HG03378 (cell line): ENCODE results near the gene FLOT2.
"Not testable (repeated sequence)": the region's sequence is repeated elsewhere in the genome, so short reads cannot be mapped to it uniquely, and the experiment has no call there.

Experiments
- ATAC-seq: cut with Tn5 transposase; IDR thresholded peaks from one replicate; pipeline ENCODE4 v1.9.1; 2021; ENCODE audit warnings: mild to moderate bottlenecking, moderate library complexity; ENCODE audit not compliant: unreplicated experiment

The FLOT2 gene, protein sequence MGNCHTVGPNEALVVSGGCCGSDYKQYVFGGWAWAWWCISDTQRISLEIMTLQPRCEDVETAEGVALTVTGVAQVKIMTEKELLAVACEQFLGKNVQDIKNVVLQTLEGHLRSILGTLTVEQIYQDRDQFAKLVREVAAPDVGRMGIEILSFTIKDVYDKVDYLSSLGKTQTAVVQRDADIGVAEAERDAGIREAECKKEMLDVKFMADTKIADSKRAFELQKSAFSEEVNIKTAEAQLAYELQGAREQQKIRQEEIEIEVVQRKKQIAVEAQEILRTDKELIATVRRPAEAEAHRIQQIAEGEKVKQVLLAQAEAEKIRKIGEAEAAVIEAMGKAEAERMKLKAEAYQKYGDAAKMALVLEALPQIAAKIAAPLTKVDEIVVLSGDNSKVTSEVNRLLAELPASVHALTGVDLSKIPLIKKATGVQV

DNA sequence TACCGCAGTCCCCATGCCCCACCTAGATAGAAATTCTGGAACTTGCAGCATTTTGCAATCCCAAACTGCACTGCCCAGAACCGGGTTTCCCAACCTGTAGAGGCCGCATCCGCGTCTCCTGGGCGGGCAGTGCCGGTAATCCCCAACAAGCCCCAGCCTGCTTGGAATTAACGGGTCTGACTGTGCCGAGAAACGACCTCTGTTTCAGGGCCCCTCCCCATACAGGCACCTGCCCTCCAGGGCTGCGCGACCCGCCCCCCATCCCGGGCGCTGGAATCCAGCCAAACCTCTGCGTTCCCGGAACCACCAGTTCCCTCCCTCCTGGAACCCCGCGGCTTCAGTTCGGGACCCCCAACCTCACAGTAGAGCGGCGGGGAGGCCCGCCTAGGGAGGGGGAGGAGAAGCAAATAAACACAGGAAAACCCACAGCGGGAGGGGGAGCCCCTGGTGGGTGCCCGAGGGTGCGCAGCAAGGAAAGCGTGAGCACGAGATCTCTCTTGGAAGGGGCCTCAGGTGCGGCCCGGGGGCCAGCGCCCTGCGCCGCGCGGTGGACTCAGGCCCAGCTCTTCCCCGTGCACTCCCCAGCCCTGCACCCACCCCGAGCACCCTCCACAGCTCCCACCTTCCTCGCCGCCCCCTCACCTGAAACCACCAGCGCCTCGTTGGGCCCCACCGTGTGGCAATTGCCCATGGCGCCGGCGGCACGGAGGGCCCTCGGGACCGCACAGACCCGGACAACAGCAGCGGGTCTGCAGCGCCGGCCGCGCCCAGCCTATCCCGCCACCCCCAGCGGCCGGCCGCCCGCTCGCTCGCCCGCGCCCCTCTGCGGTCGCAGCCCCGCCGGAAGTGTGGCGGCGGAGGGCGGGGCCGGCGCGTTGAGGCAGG, at the start of gene FLOT2:
Gene FLOT2 (minus strand): TSS at position 850 of the 885 bp plus-strand sequence. CDS start 159 bp downstream, at position 691.
- ATAC-seq: no peak

DNA sequence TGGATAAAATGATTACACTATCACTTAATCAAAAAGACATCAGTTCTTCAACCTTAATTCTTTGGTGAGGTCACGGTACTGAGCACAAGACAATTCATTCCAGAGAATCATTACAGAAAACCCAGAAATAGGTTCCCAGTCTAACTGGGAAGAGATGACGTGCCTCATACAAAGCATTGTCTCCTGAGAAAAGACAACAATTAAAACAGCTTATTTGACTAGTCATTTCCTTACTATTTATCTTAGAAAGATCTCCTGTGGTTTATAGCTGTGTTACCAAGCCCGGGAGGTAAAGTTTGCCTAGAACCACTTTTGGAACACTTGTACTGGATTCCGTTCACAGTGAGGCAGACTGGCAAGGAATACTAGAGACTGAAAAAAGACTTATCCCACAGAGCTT, 48.7 kb upstream of the FLOT2 start:
- ATAC-seq: no peak

- ATAC-seq: no peak
Observed at GRCh38 chr17:28944862-28945741, 47.6 kb upstream of the FLOT2 start.

DNA sequence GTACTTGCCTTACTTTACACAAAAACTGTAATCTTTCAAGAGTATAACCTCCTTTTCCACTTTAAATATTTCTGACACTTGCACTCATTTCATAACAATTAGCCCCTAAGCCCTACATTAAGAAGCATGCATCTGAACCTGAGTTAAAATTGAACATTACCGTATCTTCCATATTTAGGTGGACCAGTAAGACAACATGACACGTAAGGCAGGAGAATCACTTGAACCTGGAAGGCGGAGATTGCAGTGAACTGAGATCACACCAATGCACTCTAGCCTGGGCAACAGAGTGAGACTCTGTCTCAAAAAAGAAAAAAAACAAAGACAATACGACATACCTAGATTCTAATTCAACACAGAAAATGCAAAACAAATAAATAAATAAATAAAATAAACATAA, 46.8 kb upstream of the FLOT2 start:
- ATAC-seq: no peak

DNA sequence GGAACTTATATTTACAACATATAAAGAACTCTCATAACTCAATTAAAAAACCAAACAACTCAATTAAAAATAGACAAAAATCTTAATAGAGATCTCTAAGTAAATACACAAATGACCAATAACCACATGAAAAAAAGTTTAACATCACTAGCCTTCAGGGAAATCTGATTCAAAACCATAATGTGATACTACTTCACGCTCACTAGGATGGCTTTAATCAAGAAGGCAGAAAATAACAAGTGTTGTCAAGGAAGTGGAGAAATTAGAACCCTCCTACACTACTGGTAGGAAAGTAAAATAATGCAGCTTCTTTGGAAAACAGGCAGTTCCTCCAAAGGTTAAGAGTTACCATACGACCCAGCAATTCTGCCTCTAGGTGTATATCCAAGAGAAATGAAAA, 45.4 kb upstream of the FLOT2 start:
- no peak for ATAC-seq

DNA sequence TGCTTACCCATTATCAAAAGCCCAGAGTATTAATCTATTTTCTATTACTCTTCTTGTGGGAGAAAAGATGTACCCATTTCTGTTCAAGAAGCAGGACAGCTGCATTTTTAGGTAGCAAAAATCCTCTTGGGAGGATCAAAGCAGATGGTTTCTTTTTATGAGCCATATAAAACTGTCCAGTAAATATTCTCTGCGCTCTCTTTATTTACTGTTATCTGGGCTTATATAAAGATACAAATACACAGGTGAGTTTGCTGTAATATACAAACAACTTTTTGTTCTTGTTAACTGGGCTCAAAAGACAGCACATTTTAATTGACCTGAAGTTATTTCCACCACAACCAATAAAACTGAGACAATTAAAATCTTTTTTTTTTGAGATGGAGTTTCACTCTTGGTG, 43.7 kb upstream of the FLOT2 start:
- ATAC-seq: no peak

- no peak for ATAC-seq
Observed at GRCh38 chr17:28940675-28941074, 43.1 kb upstream of the FLOT2 start.

DNA sequence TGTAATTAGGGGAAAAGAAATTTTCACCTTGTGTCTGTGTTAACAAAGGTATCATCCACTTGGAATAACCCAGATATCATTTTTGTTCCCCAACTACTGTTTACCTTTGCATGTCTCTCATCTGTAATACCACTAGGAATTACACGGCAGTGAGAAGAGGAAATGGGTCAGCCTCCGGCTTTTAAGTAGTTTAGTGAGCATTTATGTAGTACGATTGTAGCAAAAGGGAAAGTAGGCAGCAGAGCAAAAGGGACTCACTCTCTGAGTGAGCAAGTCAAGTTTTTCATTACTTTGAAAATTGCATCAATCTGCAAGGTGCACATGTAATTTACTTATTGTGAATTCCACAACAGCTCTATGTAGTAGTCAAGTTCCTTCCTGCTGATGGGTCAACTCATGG, 42.6 kb upstream of the FLOT2 start:
- ATAC-seq: no peak

- no peak for ATAC-seq
Observed at GRCh38 chr17:28938552-28938951, 41.0 kb upstream of the FLOT2 start.

GRCh38 chr17:28937044-28937729, 39.7 kb upstream of the FLOT2 start:
- no peak for ATAC-seq

- ATAC-seq: no peak
Observed at GRCh38 chr17:28935744-28936460, 38.4 kb upstream of the FLOT2 start.

- ATAC-seq: not testable (repeated sequence)
Observed at GRCh38 chr17:28934508-28934907, 37.0 kb upstream of the FLOT2 start.

DNA sequence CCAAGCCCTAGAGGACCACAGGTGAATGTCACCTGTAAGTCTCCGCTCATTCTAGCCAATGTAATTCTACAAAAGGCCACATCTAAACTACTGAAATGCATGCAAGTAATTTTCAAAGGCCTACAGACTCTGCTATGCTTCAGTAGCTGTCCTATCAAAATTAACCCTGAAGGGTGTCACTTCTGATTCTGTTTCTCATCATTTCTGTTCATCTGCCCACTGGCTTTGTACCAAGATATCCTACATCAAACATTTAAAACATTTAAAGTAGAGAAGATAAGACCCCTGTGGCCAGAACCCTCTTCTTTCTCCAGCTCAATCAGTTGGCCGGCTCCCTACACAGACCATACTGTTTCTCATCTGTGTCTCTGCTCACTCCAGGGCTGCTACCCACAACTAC, 32.3 kb upstream of the FLOT2 start:
- ATAC-seq: no peak

- ATAC-seq: no peak
Observed at GRCh38 chr17:28928061-28928460, 30.5 kb upstream of the FLOT2 start.

GRCh38 chr17:28926786-28927185, 29.3 kb upstream of the FLOT2 start:
- no peak for ATAC-seq

DNA sequence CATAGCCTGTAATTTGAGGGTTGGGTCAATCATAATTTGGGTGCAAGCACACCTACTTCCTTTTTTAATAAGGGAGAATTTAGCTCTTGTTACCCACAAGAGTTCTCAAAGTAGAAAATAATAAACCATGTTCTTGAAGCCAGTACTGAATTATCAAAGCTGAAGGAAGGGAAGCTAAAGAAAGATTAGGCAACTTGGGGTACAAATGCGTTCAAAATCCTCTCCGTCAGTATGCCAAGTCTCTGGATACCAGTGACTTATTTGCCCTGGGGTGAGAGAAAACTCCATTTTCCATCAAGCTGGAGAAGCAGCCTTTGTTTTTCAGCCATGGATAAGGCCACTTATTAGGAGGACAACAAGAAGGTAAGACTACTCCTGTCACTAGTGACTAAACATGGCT, 28.8 kb upstream of the FLOT2 start:
- ATAC-seq: no peak

GRCh38 chr17:28925912-28926365, 28.4 kb upstream of the FLOT2 start:
- ATAC-seq: no peak

DNA sequence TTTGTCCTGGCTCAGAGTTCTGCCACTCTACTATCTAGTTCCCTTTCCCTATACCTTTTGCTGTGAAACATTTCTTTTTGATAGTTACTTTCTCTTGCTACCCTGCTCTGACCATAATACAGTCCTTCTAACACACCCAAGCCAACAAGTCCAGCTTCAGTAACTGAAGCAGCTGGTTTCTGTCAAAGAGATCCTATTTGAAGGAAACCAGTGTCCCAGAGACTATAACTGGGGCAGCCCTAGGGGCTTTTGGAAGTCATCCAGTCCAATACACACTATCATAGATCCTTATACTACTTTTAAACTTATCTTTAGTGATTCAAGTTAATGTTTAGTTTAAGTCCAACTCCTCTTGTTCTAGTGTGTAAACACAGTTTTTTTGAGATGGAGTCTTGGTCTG, 22.7 kb upstream of the FLOT2 start:
- no peak for ATAC-seq

DNA sequence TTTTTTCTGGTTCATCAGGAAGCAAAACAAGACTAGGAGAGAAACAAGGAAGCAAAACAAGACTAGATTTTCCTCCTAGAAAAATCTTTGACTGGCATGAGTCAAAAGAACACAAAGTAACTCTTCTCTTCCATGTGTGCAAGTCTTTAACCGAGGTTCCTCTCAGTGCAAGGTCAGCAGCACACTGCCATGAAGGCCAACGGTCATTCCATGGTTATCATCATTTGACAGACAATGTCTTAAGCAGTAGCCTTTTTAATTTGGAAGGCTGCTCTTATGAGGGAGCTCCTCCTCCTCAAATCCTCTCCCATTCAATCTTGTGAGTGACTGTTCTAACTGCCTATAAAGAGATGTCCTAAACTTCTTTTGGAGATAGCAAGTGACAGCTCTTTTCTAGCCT, 20.8 kb upstream of the FLOT2 start:
- ATAC-seq: no peak

DNA sequence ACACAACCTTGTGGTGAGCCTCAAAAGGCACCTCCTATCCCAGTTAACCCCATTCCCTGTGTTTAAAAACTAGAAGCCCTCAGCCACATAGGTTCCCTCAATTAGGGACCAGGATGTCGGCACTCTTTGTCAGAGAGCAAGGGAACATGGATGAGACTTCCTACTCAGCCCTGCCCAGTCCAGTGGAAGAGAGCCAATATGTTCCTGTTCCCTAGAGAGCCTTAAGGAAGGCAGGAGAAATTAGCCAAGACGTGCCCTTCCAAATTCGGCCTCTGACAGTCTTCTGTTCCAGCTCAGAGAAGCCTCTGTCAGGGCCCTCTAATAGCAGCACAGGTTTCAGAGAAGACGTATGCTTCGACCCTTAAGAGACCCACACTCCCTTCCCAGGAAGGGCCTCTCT, 19.9 kb upstream of the FLOT2 start:
- no peak for ATAC-seq
